Natural killer cell (primary cell): ENCODE data around the gene MAPKAPK3. TPM values are rescaled to one million over a fixed set of nuclear protein-coding genes. Genes with fewer than 3 reads are reported as not detected.
A peak's percentile ranks its signal among the peaks of the same experiment; 100 is the strongest.

Experiments
- ATAC-seq, 3 donors: fragments of 150-1000 bp in 2 of 3; fragments of 200-7000 bp in 1 of 3; cut with Tn5 transposase; 1 replicate in 1 of 3; 2 replicates in 2 of 3; pipeline ENCODE4 v1.10.0; 2021; ENCODE audit warnings: mild to moderate bottlenecking in 2 of 3, moderate library complexity in 2 of 3
- DNase-seq, 2 donors: peaks; one replicate each; pipeline versions ENCODE4 v3.0.0 to v3.0.0-alpha.2; 2013 to 2021; ENCODE audit warnings: mixed read lengths in 1 of 2
- H3K27ac ChIP-seq: one replicate; pipeline ENCODE4 v1.5.1; 2013; ENCODE audit warnings: mild to moderate bottlenecking, low read length
- H3K27me3 ChIP-seq: one replicate; pipeline ENCODE4 v1.6.1; 2013; ENCODE audit warnings: low read length; ENCODE audit not compliant: control insufficient read depth, insufficient read depth
- H3K36me3 ChIP-seq: one replicate; pipeline ENCODE4 v1.6.1; 2013; ENCODE audit warnings: low read length; ENCODE audit not compliant: control insufficient read depth, insufficient read depth
- H3K4me1 ChIP-seq: one replicate; pipeline ENCODE4 v1.6.1; 2013; ENCODE audit warnings: low read length; ENCODE audit not compliant: control insufficient read depth, insufficient read depth
- H3K4me3 ChIP-seq: one replicate; pipeline ENCODE4 v1.5.1; 2013; ENCODE audit warnings: low read length
- H3K9me3 ChIP-seq: one replicate; pipeline ENCODE4 v1.6.1; 2013; ENCODE audit warnings: low read length; ENCODE audit not compliant: control insufficient read depth, insufficient read depth
- H3K27ac Mint-ChIP-seq, 2 donors: one replicate each; pipeline ENCODE4 v1.8.0; 2022; ENCODE audit warnings: mild to moderate bottlenecking in 2 of 2, mixed read lengths in 2 of 2, moderate library complexity in 1 of 2
- H3K27me3 Mint-ChIP-seq, 2 donors: one replicate each; pipeline ENCODE4 v1.8.0; 2022; ENCODE audit warnings: low read depth in 2 of 2, mixed read lengths in 2 of 2
- H3K36me3 Mint-ChIP-seq: one replicate; pipeline ENCODE4 v1.8.0; 2022; ENCODE audit warnings: mixed read lengths
- H3K4me1 Mint-ChIP-seq, 2 donors: one replicate each; pipeline ENCODE4 v1.8.0; 2022; ENCODE audit warnings: mixed read lengths in 2 of 2
- H3K4me3 Mint-ChIP-seq: one replicate; pipeline ENCODE4 v1.8.0; 2022; ENCODE audit warnings: mild to moderate bottlenecking, moderate library complexity, mixed read lengths
- H3K9me3 Mint-ChIP-seq, 2 donors: one replicate each; pipeline ENCODE4 v1.8.0; 2022; ENCODE audit warnings: mixed read lengths in 2 of 2
- CTCF ChIP-seq: fragments of 200-600 bp; IDR thresholded peaks from one replicate; pipeline ENCODE4 v1.8.0; 2022; ENCODE audit warnings: antibody characterized with exemption
- WGBS: methylation state at CpG from one replicate; pipeline ENCODE4 v1.1.7; 2013; ENCODE audit warnings: missing lambda C conversion rate; ENCODE audit not compliant: insufficient coverage; 5-methylcytosine and 5-hydroxymethylcytosine counted together
- intact Hi-C: fragments of 100-400 bp; cut with micrococcal nuclease; formaldehyde crosslinking; loops from one replicate; pipeline ENCODE4 v1.14.2; 2022
- total RNA-seq, 4 donors: library from RNA; stranded (reverse); fragments of 120-200 nt in 1 of 4; gene quantifications; one replicate each; pipeline versions ENCODE4 v1.2.3 to v1.2.4, GENCODE V29; 2013 to 2022

MAPKAPK3 gene
- total RNA-seq, 3 donors from 2014 or later (not counting 1 experiment from before 2014, with no cell fraction given) = 48.0 to 57.7 (median 49.3) TPM

- H3K27ac Mint-ChIP-seq = peak overlapping the region; percentile 68 to 83
- intact Hi-C loops = loop anchor here (2.0 kb wide), 1 partner anchor 15 kb away; no protein-coding TSS in a partner anchor
- WGBS = 34% methylated on average over 17 of the region's 17 CpGs
- TF ChIP-seq CTCF = no peak
- ATAC-seq (peak; percentile 78 to 91 (median 88)), DNase-seq (peak; percentile 53 to 76)
- H3K27me3 Mint-ChIP-seq = no peaks in the 10 kb centered on the region
- peaks cover 47 to 63% of the 10 kb centered on the region in 2 donors for H3K4me1 Mint-ChIP-seq
- Histone ChIP-seq H3K4me1 (peaks cover 56% of the 10 kb centered on the region), H3K27ac (peak overlapping the region; percentile 12), H3K36me3 (no peaks in the 10 kb centered on the region), H3K9me3 (no peaks in the 10 kb centered on the region), H3K4me3 (no peak overlapping the region), H3K27me3 (no peaks in the 10 kb centered on the region)
- peak overlapping the region; percentile 63 for H3K4me3 Mint-ChIP-seq
- H3K36me3 Mint-ChIP-seq = no peaks in the 10 kb centered on the region
- no peaks in the 10 kb centered on the region for H3K9me3 Mint-ChIP-seq
Measured at GRCh38 chr3:50587806-50588758, 28.9 kb upstream of the MAPKAPK3 start.

- Histone ChIP-seq H3K9me3 (no peaks in the 10 kb centered on the region), H3K36me3 (no peaks in the 10 kb centered on the region), H3K4me1 (peaks cover 56% of the 10 kb centered on the region), H3K4me3 (no peak overlapping the region), H3K27me3 (no peaks in the 10 kb centered on the region), H3K27ac (peak overlapping the region; percentile 12)
- Mint-ChIP-seq H3K9me3 (no peaks in the 10 kb centered on the region), H3K36me3 (no peaks in the 10 kb centered on the region), H3K27me3 (no peaks in the 10 kb centered on the region), H3K4me3 (peak overlapping the region; percentile 63), H3K27ac (peak overlapping the region; percentile 68 to 83), H3K4me1 (peaks cover 48 to 59% of the 10 kb centered on the region in 2 donors)
- ATAC-seq = no peak
- no peak for DNase-seq
- WGBS = 89% methylated on average over 4 of the region's 4 CpGs
- intact Hi-C loops = loop anchor here (2.0 kb wide), 1 partner anchor 16 kb away; no protein-coding TSS in a partner anchor
- TF ChIP-seq CTCF = no peak
Measured at GRCh38 chr3:50588759-50589433, 28.1 kb upstream of the MAPKAPK3 start.

- ATAC-seq (no peak), DNase-seq (no peak)
- H3K27me3 ChIP-seq = no peaks in the 10 kb centered on the region
- peak overlapping the region; percentile 78 to 89 for H3K27ac Mint-ChIP-seq
- no peaks in the 10 kb centered on the region for H3K36me3 Mint-ChIP-seq
- no peaks in the 10 kb centered on the region for H3K9me3 ChIP-seq
- no peak overlapping the region for H3K4me3 ChIP-seq
- peaks cover 38 to 48% of the 10 kb centered on the region in 2 donors for H3K4me1 Mint-ChIP-seq
- 60% methylated on average over 9 of the region's 9 CpGs for WGBS
- peak overlapping the region; percentile 47 for H3K4me3 Mint-ChIP-seq
- no peaks in the 10 kb centered on the region for H3K27me3 Mint-ChIP-seq
- no peak for TF ChIP-seq CTCF
- no peaks in the 10 kb centered on the region for H3K36me3 ChIP-seq
- peaks cover 56% of the 10 kb centered on the region for H3K4me1 ChIP-seq
- intact Hi-C loops = loop anchor here (2.0 kb wide), 1 partner anchor 24 kb away; no protein-coding TSS in a partner anchor
- H3K9me3 Mint-ChIP-seq = no peaks in the 10 kb centered on the region
- H3K27ac ChIP-seq = peak overlapping the region; percentile 96
Measured at GRCh38 chr3:50591196-50591741, 25.7 kb upstream of the MAPKAPK3 start.
